Keratinocyte (primary cell): ENCODE data around the gene MYLK4. TPM values are rescaled to one million over a fixed set of nuclear protein-coding genes. Genes with fewer than 3 reads are reported as not detected.

Source experiments
- DNase-seq: peaks from one replicate; pipeline ENCODE4 v3.0.0-alpha.2; 2011; ENCODE audit warnings: low read depth, missing footprints, low spot score
- FAIRE-seq: peaks from 2 replicates; lab custom pipeline; 2011; peaks lifted over from hg19 to GRCh38; lab: Jason Lieb, UNC
- H2AFZ ChIP-seq: 2 replicates; pipeline ENCODE4 v1.6.0; 2012; ENCODE audit warnings: low read length, control low read depth, inconsistent platforms; ENCODE audit not compliant: control insufficient read depth
- H3K27ac ChIP-seq: 2 replicates; pipeline ENCODE4 v1.5.1; 2011; ENCODE audit warnings: low read length; ENCODE audit not compliant: control insufficient read depth, insufficient read depth
- H3K27me3 ChIP-seq: 3 replicates; pipeline ENCODE4 v1.6.0; 2011; ENCODE audit warnings: low read length; ENCODE audit not compliant: control insufficient read depth, insufficient read depth; ENCODE audit errors: extremely low read depth
- H3K36me3 ChIP-seq, 2 experiments: 2 replicates in 1 of 2; 3 replicates in 1 of 2; pipeline ENCODE4 v1.5.1; 2011; ENCODE audit warnings: low read length in 2 of 2, mild to moderate bottlenecking in 1 of 2; ENCODE audit not compliant: control insufficient read depth in 2 of 2, insufficient read depth in 2 of 2; ENCODE audit errors: extremely low read depth in 1 of 2
- H3K4me1 ChIP-seq: 3 replicates; pipeline ENCODE4 v1.5.1; 2011; ENCODE audit warnings: low read length; ENCODE audit not compliant: control insufficient read depth, insufficient read depth; ENCODE audit errors: extremely low read depth
- H3K4me2 ChIP-seq: 3 replicates; pipeline ENCODE4 v1.6.0; 2011; ENCODE audit warnings: low read depth, low read length; ENCODE audit not compliant: control insufficient read depth, insufficient read depth; ENCODE audit errors: extremely low read depth
- H3K4me3 ChIP-seq, 3 experiments: fragments of 200-600 bp in 1 of 3; sonication (generic) in 1 of 3; 2 replicates in 2 of 3; 3 replicates in 1 of 3; pipeline ENCODE4 v1.5.1; 2011 to 2016; ENCODE audit warnings: low read length in 3 of 3, mild to moderate bottlenecking in 3 of 3, control low read depth in 2 of 3, inconsistent platforms in 1 of 3, low read depth in 1 of 3, mixed read lengths in 1 of 3, mixed run types in 1 of 3, moderate library complexity in 1 of 3; ENCODE audit not compliant: control insufficient read depth in 2 of 3, insufficient read depth in 2 of 3; ENCODE audit errors: extremely low read depth in 1 of 3
- H3K79me2 ChIP-seq: 2 replicates; pipeline ENCODE4 v1.6.0; 2012; ENCODE audit warnings: low read length; ENCODE audit not compliant: control insufficient read depth, insufficient read depth
- H3K9ac ChIP-seq: 3 replicates; pipeline ENCODE4 v1.6.0; 2011; ENCODE audit warnings: low read length; ENCODE audit not compliant: control insufficient read depth, insufficient read depth; ENCODE audit errors: extremely low read depth
- H3K9me1 ChIP-seq: 3 replicates; pipeline ENCODE4 v1.6.0; 2011; ENCODE audit warnings: low read length; ENCODE audit not compliant: control insufficient read depth, insufficient read depth; ENCODE audit errors: extremely low read depth
- H3K9me3 ChIP-seq: 2 replicates; pipeline ENCODE4 v1.5.1; 2012; ENCODE audit warnings: low read depth, low read length; ENCODE audit not compliant: control insufficient read depth
- H4K20me1 ChIP-seq: 3 replicates; pipeline ENCODE4 v1.6.0; 2011; ENCODE audit warnings: low read length; ENCODE audit not compliant: control insufficient read depth, insufficient read depth; ENCODE audit errors: extremely low read depth
- EZH2 ChIP-seq: IDR thresholded peaks from one replicate; pipeline ENCODE4 v1.6.1; 2012; ENCODE audit warnings: inconsistent platforms, mild to moderate bottlenecking, low read length, moderate library complexity
- dilution Hi-C: fragments of 300-500 bp; cut with MboI; formaldehyde crosslinking; loops from one replicate; pipeline ENCODE4 v1.7.0; 2020; ENCODE audit warnings: low sequenced_read_pairs; ENCODE audit not compliant: extremely low pct_ligation_motif_present
- polyA plus RNA-seq, 5 experiments: library from polyadenylated mRNA; depleted of rRNA in 3 of 5; stranded (reverse) in 3 of 5; stranded (forward) in 1 of 5; unstranded in 1 of 5; fragments of >200 nt; gene quantifications; 1 replicate in 1 of 5; 2 replicates in 3 of 5; 3 replicates in 1 of 5; pipeline versions ENCODE4 v1.2.1 to v1.2.3, GENCODE V29; 2011 to 2012; ENCODE audit warnings: missing spikeins in 2 of 5, low read depth in 1 of 5, low replicate concordance in 1 of 5
- TF ChIP-seq, protein P1 (sequence below), 3 experiments: IDR thresholded peaks in 1 of 3; conservative IDR thresholded peaks in 1 of 3; optimal IDR thresholded peaks in 1 of 3; 2 replicates in 2 of 3; 3 replicates in 1 of 3; pipeline versions ENCODE3 to v1.5.1; 2011; ENCODE audit warnings: low read length in 3 of 3, mild to moderate bottlenecking in 3 of 3, moderate library complexity in 2 of 3, control low read depth in 1 of 3, inconsistent platforms in 1 of 3; ENCODE audit not compliant: insufficient read depth in 2 of 3; ENCODE audit errors: extremely low read depth in 1 of 3

Gene MYLK4
- polyA plus RNA-seq, 1 donor (not counting 4 experiments of a cell fraction or from before 2014, with no cell fraction given): 0.31 TPM

DNA sequence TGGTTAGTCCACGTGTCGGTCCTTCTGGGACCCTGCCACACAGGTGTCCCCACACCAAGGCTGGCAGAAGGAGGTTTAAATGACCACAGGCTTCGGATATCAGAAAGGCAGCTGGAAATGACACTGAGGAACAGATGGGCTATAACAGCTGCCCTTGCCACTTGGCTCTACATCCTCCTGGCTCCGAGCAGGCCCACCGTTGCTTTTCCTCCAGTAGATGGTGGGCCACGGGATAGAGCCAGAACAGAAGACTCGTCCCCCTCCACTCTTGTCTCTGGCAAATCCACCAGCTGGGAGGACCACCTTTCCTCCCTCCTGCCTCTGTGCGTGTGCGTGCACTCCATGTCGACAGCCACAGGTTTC is 32.1 kb upstream of the MYLK4 start:
- no peak overlapping the region for H3K9ac ChIP-seq
- H2AFZ ChIP-seq: no peak overlapping the region
- FAIRE-seq (no peak), DNase-seq (no peak)
- H3K4me1 ChIP-seq: no peaks in the 10 kb centered on the region
- TF ChIP-seq, protein P1, sequence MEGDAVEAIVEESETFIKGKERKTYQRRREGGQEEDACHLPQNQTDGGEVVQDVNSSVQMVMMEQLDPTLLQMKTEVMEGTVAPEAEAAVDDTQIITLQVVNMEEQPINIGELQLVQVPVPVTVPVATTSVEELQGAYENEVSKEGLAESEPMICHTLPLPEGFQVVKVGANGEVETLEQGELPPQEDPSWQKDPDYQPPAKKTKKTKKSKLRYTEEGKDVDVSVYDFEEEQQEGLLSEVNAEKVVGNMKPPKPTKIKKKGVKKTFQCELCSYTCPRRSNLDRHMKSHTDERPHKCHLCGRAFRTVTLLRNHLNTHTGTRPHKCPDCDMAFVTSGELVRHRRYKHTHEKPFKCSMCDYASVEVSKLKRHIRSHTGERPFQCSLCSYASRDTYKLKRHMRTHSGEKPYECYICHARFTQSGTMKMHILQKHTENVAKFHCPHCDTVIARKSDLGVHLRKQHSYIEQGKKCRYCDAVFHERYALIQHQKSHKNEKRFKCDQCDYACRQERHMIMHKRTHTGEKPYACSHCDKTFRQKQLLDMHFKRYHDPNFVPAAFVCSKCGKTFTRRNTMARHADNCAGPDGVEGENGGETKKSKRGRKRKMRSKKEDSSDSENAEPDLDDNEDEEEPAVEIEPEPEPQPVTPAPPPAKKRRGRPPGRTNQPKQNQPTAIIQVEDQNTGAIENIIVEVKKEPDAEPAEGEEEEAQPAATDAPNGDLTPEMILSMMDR (optimal IDR thresholded peaks at IDR 0.05 in 1 of 3, IDR thresholded peaks at IDR 0.05 in 1 of 3, conservative IDR thresholded peaks at IDR 0.05 in 1 of 3; ENCODE audit: extremely low read depth in 1 of 3, insufficient read depth in 2 of 3, low read length in 3 of 3): no peak
- H3K27me3 ChIP-seq: no peaks in the 10 kb centered on the region
- H3K36me3 ChIP-seq: peaks cover 31 to 37% of the 10 kb centered on the region in 2 experiments
- no peak overlapping the region for H3K4me3 ChIP-seq
- H3K4me2 ChIP-seq: no peak overlapping the region
- no peak overlapping the region for H3K27ac ChIP-seq
- H3K79me2 ChIP-seq: peaks cover 56% of the 10 kb centered on the region
- dilution Hi-C loops: no loop called here
- H3K9me3 ChIP-seq: no peaks in the 10 kb centered on the region
- peaks cover 2% of the 10 kb centered on the region for H3K9me1 ChIP-seq
- H4K20me1 ChIP-seq: peaks cover 7% of the 10 kb centered on the region

DNA sequence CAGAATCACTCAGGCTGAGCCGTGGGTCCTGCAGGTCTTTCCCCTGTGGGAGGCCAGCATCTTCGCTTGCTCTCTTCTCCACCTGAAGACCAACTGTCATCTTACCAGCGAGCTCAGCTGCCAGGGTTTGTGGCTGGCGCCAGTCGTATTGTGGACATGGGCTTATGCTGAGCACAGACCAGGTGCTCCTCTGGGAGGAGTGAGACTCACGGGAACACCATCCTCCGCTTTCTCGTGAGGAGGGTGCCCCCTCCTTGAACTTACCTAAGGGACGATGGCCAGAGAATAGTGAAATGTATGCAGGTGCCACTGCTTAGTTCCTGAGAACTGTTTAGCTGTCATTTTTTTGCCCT is 31.6 kb upstream of the MYLK4 start:
- H3K4me3 ChIP-seq: no peak overlapping the region
- H3K27me3 ChIP-seq: no peaks in the 10 kb centered on the region
- peaks cover 26 to 39% of the 10 kb centered on the region in 2 experiments for H3K36me3 ChIP-seq
- no peaks in the 10 kb centered on the region for H3K9me3 ChIP-seq
- DNase-seq (no peak), FAIRE-seq (no peak)
- H3K27ac ChIP-seq: no peak overlapping the region
- H3K9ac ChIP-seq: no peak overlapping the region
- dilution Hi-C loops: no loop called here
- H3K79me2 ChIP-seq: peaks cover 56% of the 10 kb centered on the region
- H4K20me1 ChIP-seq: peaks cover 7% of the 10 kb centered on the region
- H2AFZ ChIP-seq: no peak overlapping the region
- H3K4me2 ChIP-seq: no peak overlapping the region
- no peaks in the 10 kb centered on the region for H3K4me1 ChIP-seq
- peaks cover 2% of the 10 kb centered on the region for H3K9me1 ChIP-seq
- TF ChIP-seq, protein P1 (optimal IDR thresholded peaks at IDR 0.05 in 1 of 3, IDR thresholded peaks at IDR 0.05 in 1 of 3, conservative IDR thresholded peaks at IDR 0.05 in 1 of 3; ENCODE audit: extremely low read depth in 1 of 3, insufficient read depth in 2 of 3, low read length in 3 of 3): no peak
- TF ChIP-seq EZH2: no peak
